SK-N-SH (cell line): ENCODE results near the gene ADAD2. TPM values are rescaled to one million over a fixed set of nuclear protein-coding genes. Genes with fewer than 3 reads are reported as not detected.

Experiments
- CTCF ChIA-PET: fragments of 300-600, 350-600 bp; formaldehyde crosslinking; extraction: SDS; loops from one replicate; lab custom pipeline; 2021; lab: Yijun Ruan, JAX
- POLR2A ChIA-PET: fragments of 350-600 bp; sonication (Branson Sonifier 250); formaldehyde crosslinking; extraction: SDS; loops from one replicate; lab custom pipeline; 2020; ENCODE audit warnings: antibody characterized with exemption, inconsistent platforms; lab: Yijun Ruan, JAX
- DNase-seq: peaks from one replicate; pipeline ENCODE4 v3.0.0; 2012
- H2AFZ ChIP-seq: fragments of 200-600 bp; sonication (generic); 2 replicates; pipeline ENCODE4 v1.8.1; 2016; ENCODE audit warnings: antibody characterized with exemption, mild to moderate bottlenecking, low read depth
- H3F3A ChIP-seq: fragments of 200-600 bp; sonication (generic); replicated peaks from 2 replicates; pipeline ENCODE3; 2016; ENCODE audit warnings: antibody characterized with exemption, mild to moderate bottlenecking; ENCODE audit not compliant: insufficient read depth
- H3K27ac ChIP-seq, 2 experiments: fragments of 200-500 bp in 1 of 2; fragments of 200-600 bp in 1 of 2; sonication (Bioruptor generic) in 1 of 2; sonication (generic), shearing (Covaris generic) in 1 of 2; 2 replicates each; pipeline versions ENCODE4 v1.5.1 to v1.6.1; 2014 to 2016; ENCODE audit warnings: low read depth in 2 of 2, inconsistent platforms in 1 of 2, low read length in 1 of 2, mild to moderate bottlenecking in 1 of 2, mixed read lengths in 1 of 2
- H3K27me3 ChIP-seq: fragments of 200-600 bp; sonication (generic), shearing (Covaris generic); 2 replicates; pipeline ENCODE4 v1.6.1; 2016; ENCODE audit warnings: mixed run types; ENCODE audit not compliant: insufficient read depth
- H3K36me3 ChIP-seq, 2 experiments: fragments of 200-500 bp in 1 of 2; fragments of 200-600 bp in 1 of 2; sonication (Bioruptor generic) in 1 of 2; sonication (generic) in 1 of 2; replicated peaks in 1 of 2; 2 replicates each; pipeline versions ENCODE3 to v1.5.1; 2014 to 2016; ENCODE audit warnings: low read length in 1 of 2, mild to moderate bottlenecking in 1 of 2; ENCODE audit not compliant: insufficient read depth in 2 of 2, control insufficient read depth in 1 of 2
- H3K4me1 ChIP-seq, 2 experiments: fragments of 200-500 bp in 1 of 2; fragments of 200-600 bp in 1 of 2; sonication (Bioruptor generic) in 1 of 2; sonication (generic), shearing (Covaris generic) in 1 of 2; 2 replicates each; pipeline versions ENCODE4 v1.5.1 to v1.6.1; 2014 to 2016; ENCODE audit warnings: low read depth in 1 of 2, low read length in 1 of 2, mixed run types in 1 of 2; ENCODE audit not compliant: insufficient read depth in 2 of 2, control insufficient read depth in 1 of 2
- H3K4me2 ChIP-seq: fragments of 200-600 bp; sonication (generic), shearing (Covaris generic); 2 replicates; pipeline ENCODE4 v1.6.1; 2017; ENCODE audit warnings: mixed run types
- H3K4me3 ChIP-seq, 2 experiments: fragments of 200-500 bp in 1 of 2; fragments of 200-600 bp in 1 of 2; sonication (Bioruptor generic) in 1 of 2; sonication (generic), shearing (Covaris generic) in 1 of 2; 2 replicates each; pipeline versions ENCODE4 v1.5.1 to v1.8.1; 2014 to 2016; ENCODE audit warnings: low read depth in 2 of 2, inconsistent platforms in 1 of 2, low read length in 1 of 2, mild to moderate bottlenecking in 1 of 2, mixed read lengths in 1 of 2, moderate library complexity in 1 of 2
- H3K79me2 ChIP-seq: fragments of 200-600 bp; sonication (generic); 2 replicates; pipeline ENCODE4 v1.8.1; 2017; ENCODE audit warnings: mild to moderate bottlenecking; ENCODE audit not compliant: insufficient read depth
- H3K9ac ChIP-seq: fragments of 200-600 bp; sonication (generic); 2 replicates; pipeline ENCODE4 v1.6.1; 2017; ENCODE audit warnings: mixed run types
- H3K9me2 ChIP-seq: fragments of 200-600 bp; sonication (generic); 2 replicates; pipeline ENCODE4 v1.6.1; 2017; ENCODE audit warnings: mixed run types
- H3K9me3 ChIP-seq: fragments of 200-600 bp; sonication (generic); 2 replicates; pipeline ENCODE4 v1.6.1; 2017; ENCODE audit warnings: mixed run types, mild to moderate bottlenecking, moderate library complexity
- H4K20me1 ChIP-seq: fragments of 200-600 bp; sonication (generic); 2 replicates; pipeline ENCODE4 v1.6.1; 2017; ENCODE audit warnings: mild to moderate bottlenecking, mixed run types; ENCODE audit not compliant: insufficient read depth
- FOSL2 ChIP-seq: IDR thresholded peaks from 2 replicates; pipeline ENCODE4 v1.4.0; 2012; ENCODE audit warnings: low read depth, mild to moderate bottlenecking, moderate library complexity, borderline replicate concordance
- GATA2 ChIP-seq: sonication (generic); formaldehyde crosslinking; IDR thresholded peaks from 2 replicates; pipeline ENCODE4 v1.5.0; 2020; ENCODE audit warnings: mild to moderate bottlenecking, missing genetic modification reagents
- MAX ChIP-seq: IDR thresholded peaks from 2 replicates; pipeline ENCODE4 v1.4.0; 2012; ENCODE audit warnings: low read depth
- MEF2A ChIP-seq: IDR thresholded peaks from 2 replicates; pipeline ENCODE4 v1.4.0; 2012; ENCODE audit warnings: low read depth, borderline replicate concordance
- POLR2AphosphoS5 ChIP-seq: IDR thresholded peaks from 2 replicates; pipeline ENCODE4 v1.6.1; 2012; ENCODE audit warnings: low read depth, low read length
- RCOR1 ChIP-seq: fragments of 150-350 bp; IDR thresholded peaks from 2 replicates; pipeline ENCODE4 v1.6.1; 2017; ENCODE audit warnings: antibody characterized with exemption, low read length
- RFX5 ChIP-seq: IDR thresholded peaks from 2 replicates; pipeline ENCODE4 v1.6.1; 2012; ENCODE audit warnings: mild to moderate bottlenecking, improper control_type of control experiment, low read length
- TEAD4 ChIP-seq: IDR thresholded peaks from 2 replicates; pipeline ENCODE4 v1.4.0; 2012; ENCODE audit warnings: mild to moderate bottlenecking, borderline replicate concordance; ENCODE audit not compliant: insufficient read depth
- ZBTB33 ChIP-seq: IDR thresholded peaks from 2 replicates; pipeline ENCODE4 v1.4.0; 2012; ENCODE audit warnings: low read depth, borderline replicate concordance
- WGBS: methylation state at CpG from one replicate; pipeline ENCODE4 v1.1.6; 2017; ENCODE audit warnings: low lambda C conversion rate; 5-methylcytosine and 5-hydroxymethylcytosine counted together
- polyA plus RNA-seq, 3 experiments: library from polyadenylated mRNA; depleted of rRNA; stranded (reverse); fragments of >200 nt; gene quantifications; 2 replicates each; pipeline ENCODE4 v1.2.3, GENCODE V29; 2012
- TF ChIP-seq, protein P1 (sequence below): fragments of 150-350 bp; IDR thresholded peaks from 2 replicates; pipeline ENCODE4 v1.6.1; 2016; ENCODE audit warnings: mild to moderate bottlenecking, low read depth, low read length
- TF ChIP-seq, protein P2 (sequence below): fragments of 150-350 bp; IDR thresholded peaks from 2 replicates; pipeline ENCODE4 v1.6.1; 2017; ENCODE audit warnings: antibody characterized with exemption, low read length, low read depth, borderline replicate concordance

ADAD2 gene
- polyA plus RNA-seq, 1 of the 3 experiments (the other 2 are of a cell fraction): not detected

- Histone ChIP-seq H3K4me3 (no peak overlapping the region), H3K9ac (no peak overlapping the region), H3K4me2 (no peak overlapping the region), H3K9me3 (no peaks in the 10 kb centered on the region), H4K20me1 (no peaks in the 10 kb centered on the region), H3K27ac (no peak overlapping the region), H3K4me1 (peaks cover 0 to 6% of the 10 kb centered on the region in 2 experiments; a peak in 1 of 4 replicates), H3K9me2 (no peaks in the 10 kb centered on the region), H3K27me3 (peaks cover 4% of the 10 kb centered on the region; the same call in 1 of the 2 replicates), H2AFZ (no peak overlapping the region), H3F3A (no peaks in the 10 kb centered on the region), H3K79me2 (no peaks in the 10 kb centered on the region), H3K36me3 (no peaks in the 10 kb centered on the region)
- ChIA-PET CTCF (interaction anchor here (0.8 to 1.6 kb wide), 7 partner anchors 10 to 289 kb away, joined by 3 to 5 read pairs (median 3); partner anchors contain the start of gene TAF1C), POLR2A (no interaction called here)
- 73% methylated on average over 10 of the region's 10 CpGs for WGBS
- DNase-seq: peak; percentile 47
- TF ChIP-seq GATA2 (CRISPR knock-in tag) (peak; percentile 72), ZBTB33 (no peak)
Observed at GRCh38 chr16:84245956-84246678, 55.2 kb downstream of the ADAD2 start.

GRCh38 chr16:84246679-84247077, 55.7 kb downstream of the ADAD2 start:
- Histone ChIP-seq H3K27me3 (peaks cover 9% of the 10 kb centered on the region; the same call in 1 of the 2 replicates), H3F3A (no peaks in the 10 kb centered on the region)

More at GRCh38 chr16:84246679-84247077, 55.7 kb downstream of the ADAD2 start:
- CTCF ChIA-PET: interaction anchor here (1.0 to 1.6 kb wide), 3 partner anchors 13 to 60 kb away, joined by 3 to 5 read pairs (median 4); partner anchors contain the start of gene TAF1C
- H4K20me1 ChIP-seq: no peaks in the 10 kb centered on the region
- H3K4me3 ChIP-seq: no peak overlapping the region
- no peaks in the 10 kb centered on the region for H3K9me3 ChIP-seq
- 73% methylated on average over 5 of the region's 5 CpGs for WGBS
- H3K4me2 ChIP-seq: no peak overlapping the region
- peaks cover 0 to 6% of the 10 kb centered on the region in 2 experiments; a peak in 1 of 4 replicates for H3K4me1 ChIP-seq
- H3K9ac ChIP-seq: no peak overlapping the region
- DNase-seq: no peak
- H2AFZ ChIP-seq: no peak overlapping the region
- H3K36me3 ChIP-seq: no peaks in the 10 kb centered on the region
- TF ChIP-seq RCOR1 (no peak), FOSL2 (no peak), MAX (no peak), MEF2A (no peak), RFX5 (no peak), POLR2AphosphoS5 (no peak), TEAD4 (no peak), ZBTB33 (no peak)
- TF ChIP-seq, protein P1, sequence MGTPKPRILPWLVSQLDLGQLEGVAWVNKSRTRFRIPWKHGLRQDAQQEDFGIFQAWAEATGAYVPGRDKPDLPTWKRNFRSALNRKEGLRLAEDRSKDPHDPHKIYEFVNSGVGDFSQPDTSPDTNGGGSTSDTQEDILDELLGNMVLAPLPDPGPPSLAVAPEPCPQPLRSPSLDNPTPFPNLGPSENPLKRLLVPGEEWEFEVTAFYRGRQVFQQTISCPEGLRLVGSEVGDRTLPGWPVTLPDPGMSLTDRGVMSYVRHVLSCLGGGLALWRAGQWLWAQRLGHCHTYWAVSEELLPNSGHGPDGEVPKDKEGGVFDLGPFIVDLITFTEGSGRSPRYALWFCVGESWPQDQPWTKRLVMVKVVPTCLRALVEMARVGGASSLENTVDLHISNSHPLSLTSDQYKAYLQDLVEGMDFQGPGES: no peak
- TF ChIP-seq, protein P2, sequence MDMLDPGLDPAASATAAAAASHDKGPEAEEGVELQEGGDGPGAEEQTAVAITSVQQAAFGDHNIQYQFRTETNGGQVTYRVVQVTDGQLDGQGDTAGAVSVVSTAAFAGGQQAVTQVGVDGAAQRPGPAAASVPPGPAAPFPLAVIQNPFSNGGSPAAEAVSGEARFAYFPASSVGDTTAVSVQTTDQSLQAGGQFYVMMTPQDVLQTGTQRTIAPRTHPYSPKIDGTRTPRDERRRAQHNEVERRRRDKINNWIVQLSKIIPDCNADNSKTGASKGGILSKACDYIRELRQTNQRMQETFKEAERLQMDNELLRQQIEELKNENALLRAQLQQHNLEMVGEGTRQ: no peak
- no peak overlapping the region for H3K27ac ChIP-seq
- H3K79me2 ChIP-seq: no peaks in the 10 kb centered on the region
- H3K9me2 ChIP-seq: no peaks in the 10 kb centered on the region
- POLR2A ChIA-PET: no interaction called here
